Measurements from ENCODE around the gene SPSB4.

Gene SPSB4

DNA sequence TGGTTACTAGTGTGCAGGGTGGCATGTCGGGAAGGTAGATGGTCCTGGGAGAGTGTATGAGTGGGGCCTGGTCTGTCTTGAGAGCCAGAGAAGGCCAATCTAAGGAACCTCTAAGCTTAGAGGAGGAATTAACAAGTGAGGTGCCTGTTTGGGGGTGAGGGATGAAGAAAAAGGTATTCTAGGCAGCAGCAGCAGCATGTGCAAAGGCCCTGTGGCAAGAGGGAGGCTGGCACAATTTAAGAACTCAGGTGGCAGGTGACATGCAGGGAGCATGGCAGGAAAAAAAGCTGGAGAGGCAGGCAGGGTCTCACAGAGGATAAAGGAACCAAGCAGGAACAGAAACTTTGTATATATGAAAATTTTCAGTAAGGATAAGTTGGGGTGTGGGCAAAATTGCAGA lies 51.2 kb downstream of the SPSB4 start:
- DNase-seq (ENCODE audit: low read depth): no peak
- no peak overlapping the region for H3K4me3 ChIP-seq (ENCODE audit: low read length)
- TF ChIP-seq, protein P1, sequence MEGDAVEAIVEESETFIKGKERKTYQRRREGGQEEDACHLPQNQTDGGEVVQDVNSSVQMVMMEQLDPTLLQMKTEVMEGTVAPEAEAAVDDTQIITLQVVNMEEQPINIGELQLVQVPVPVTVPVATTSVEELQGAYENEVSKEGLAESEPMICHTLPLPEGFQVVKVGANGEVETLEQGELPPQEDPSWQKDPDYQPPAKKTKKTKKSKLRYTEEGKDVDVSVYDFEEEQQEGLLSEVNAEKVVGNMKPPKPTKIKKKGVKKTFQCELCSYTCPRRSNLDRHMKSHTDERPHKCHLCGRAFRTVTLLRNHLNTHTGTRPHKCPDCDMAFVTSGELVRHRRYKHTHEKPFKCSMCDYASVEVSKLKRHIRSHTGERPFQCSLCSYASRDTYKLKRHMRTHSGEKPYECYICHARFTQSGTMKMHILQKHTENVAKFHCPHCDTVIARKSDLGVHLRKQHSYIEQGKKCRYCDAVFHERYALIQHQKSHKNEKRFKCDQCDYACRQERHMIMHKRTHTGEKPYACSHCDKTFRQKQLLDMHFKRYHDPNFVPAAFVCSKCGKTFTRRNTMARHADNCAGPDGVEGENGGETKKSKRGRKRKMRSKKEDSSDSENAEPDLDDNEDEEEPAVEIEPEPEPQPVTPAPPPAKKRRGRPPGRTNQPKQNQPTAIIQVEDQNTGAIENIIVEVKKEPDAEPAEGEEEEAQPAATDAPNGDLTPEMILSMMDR (conservative IDR thresholded peaks at IDR 0.05; ENCODE audit: low read depth, low read length): no peak

DNA sequence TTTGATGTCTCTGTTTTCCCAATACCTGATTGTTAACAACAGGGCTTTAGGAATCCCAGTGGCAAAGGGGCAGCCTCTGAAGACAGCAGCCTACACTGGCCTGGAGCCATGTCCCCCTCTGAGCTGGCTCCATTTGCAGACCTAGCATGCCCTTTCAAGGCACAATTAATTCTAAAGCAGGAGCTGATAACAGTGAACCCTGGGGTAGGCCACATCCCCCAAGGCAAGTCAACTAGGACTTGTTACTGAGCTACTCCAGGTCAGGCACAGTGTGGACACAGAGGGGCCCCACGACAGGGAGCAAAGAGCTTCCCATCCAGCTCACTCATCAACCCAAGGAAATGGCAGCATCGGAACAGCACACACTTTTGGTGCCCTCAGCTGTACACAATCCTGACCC lies 51.9 kb downstream of the SPSB4 start:
- no peak for DNase-seq (ENCODE audit: low read depth)
- TF ChIP-seq, protein P1 (conservative IDR thresholded peaks at IDR 0.05; ENCODE audit: low read depth, low read length): no peak
- H3K4me3 ChIP-seq (ENCODE audit: low read length): no peak overlapping the region

DNA sequence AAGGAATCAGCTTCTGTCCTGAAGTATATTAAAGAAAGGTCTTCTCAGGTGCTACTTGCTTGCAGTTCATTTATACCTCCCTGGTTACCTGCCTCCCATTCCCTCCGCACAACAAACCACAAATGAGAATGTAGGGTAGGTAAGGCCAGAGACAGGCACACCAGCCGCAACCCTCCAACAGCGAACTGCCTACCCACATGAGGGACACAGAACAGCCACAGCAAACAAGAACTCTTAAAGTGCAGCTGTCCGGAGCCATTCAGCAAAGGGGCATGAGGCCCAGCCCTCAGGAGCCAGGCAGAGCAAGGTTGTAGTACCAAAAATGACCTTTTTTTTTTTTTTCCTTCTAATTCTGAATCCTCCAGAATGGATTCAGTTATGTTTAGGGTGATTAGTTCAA lies 52.4 kb downstream of the SPSB4 start:
- TF ChIP-seq, protein P1 (conservative IDR thresholded peaks at IDR 0.05; ENCODE audit: low read depth, low read length): no peak
- DNase-seq (ENCODE audit: low read depth): no peak
- H3K4me3 ChIP-seq (ENCODE audit: low read length): no peak overlapping the region

DNA sequence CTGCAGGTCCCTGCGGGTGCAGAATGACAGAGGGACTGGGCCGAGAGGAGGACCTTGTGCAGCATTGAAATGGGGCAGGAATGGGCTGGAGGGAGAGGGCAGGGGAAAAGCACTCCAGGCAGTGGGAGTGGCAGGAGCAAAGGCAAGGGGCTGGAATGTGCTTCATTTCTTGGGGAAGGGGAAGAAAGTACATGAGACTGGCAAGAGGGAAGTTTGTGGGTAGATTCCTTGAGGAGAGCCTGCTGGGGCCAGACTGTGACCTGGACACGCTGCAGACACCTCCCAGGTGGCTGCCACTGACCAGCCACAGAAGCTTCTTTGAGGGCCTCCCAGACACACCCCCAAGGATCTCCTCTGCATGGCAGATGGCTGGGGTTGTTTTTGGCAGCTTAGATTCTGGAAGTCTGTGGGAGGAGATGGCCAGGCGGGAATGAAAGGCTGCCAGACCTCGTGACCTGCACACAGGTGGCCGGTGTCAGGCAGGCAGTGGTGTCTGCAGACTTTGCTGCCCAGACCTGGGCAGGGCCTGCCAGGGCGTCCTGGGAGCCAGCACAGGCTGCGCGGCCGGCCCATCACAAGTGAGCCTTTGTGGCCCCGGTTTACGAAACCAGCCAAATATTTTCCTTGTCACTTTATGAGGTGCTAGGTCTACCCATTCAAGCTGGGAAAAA lies 53.1 kb downstream of the SPSB4 start:
- TF ChIP-seq, protein P1 (conservative IDR thresholded peaks at IDR 0.05; ENCODE audit: low read depth, low read length): no peak
- no peak for DNase-seq (ENCODE audit: low read depth)
- no peak overlapping the region for H3K4me3 ChIP-seq (ENCODE audit: low read length)

DNA sequence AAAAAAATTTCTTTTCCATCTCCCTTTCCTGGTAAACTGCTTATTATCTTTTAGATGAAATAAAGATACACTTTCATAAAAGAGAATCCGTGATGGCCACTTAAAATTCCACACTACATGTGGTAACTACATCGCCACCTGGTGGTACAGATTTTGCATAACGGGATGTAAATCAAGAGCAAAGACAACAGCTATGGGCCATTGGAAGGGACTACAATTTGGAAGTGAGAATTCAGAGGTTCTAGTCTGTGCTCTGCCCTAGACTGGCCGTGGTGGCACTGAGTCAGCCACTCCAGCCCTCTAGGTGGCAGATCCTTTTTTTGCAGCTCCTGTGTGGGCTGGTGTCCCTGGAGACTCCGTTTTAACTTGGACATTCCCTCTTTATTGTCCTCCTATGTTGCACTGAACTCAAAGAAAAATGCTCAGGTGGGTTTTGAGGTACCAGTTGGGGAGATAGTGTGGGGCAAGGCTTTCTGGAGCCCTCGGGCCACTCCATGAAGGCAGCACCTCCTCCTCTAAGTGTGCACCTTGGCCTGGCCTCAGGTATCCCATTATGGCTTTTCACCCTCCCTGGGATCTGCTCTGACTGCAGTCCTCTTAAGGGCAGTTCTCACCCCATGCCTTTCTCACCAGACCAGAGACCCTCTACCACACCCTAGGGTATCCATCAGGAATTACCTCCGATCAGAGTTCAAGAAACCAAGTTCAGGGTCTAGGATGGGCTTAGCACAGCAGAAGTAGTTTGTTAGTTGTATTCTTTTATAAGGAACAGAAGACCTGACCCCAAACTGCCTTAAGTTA lies 54.9 kb downstream of the SPSB4 start:
- peak; percentile 57 for DNase-seq (ENCODE audit: low read depth)
- TF ChIP-seq, protein P1 (conservative IDR thresholded peaks at IDR 0.05; ENCODE audit: low read depth, low read length): peak; percentile 79
- no peak overlapping the region for H3K4me3 ChIP-seq (ENCODE audit: low read length)

DNA sequence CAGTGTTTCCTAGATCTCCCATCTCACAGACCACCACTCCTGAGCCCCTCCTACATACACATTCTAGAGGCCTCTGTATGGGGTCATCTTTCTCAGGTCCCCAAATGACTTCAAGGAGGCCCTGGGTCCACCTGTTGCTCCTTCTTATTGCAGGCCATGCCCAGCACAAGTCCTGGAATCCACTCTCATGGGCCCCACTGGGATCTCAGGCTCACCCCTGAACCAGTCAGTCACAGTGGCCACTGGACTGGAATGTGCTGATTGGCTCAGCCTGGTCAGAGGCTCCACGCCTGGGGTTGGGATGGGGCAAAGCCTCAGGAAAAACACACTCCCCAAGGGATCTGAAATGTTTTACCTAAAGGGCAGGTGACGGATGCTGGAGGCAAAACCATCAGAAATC lies 55.7 kb downstream of the SPSB4 start:
- H3K4me3 ChIP-seq (ENCODE audit: low read length): no peak overlapping the region
- TF ChIP-seq, protein P1 (conservative IDR thresholded peaks at IDR 0.05; ENCODE audit: low read depth, low read length): no peak
- no peak for DNase-seq (ENCODE audit: low read depth)

DNA sequence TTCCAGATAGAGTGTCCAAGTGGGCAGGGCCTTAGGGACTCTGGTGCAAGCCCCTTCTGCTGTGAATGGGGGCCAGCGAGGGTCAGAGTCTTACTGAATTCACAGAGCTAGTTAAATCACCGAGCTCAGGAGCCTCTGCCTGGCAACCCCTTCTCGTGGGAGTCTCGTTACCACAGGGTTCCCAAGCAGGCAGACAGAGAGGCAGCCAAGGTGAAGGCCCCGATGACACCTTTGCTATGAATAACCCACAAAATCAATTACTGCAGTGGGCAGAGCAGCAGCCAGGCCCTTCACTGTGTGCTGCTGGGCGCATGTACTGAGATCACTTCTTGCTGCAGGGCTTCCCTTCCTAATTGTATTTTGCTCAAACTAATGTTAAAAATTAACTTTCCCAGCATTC lies 56.9 kb downstream of the SPSB4 start:
- TF ChIP-seq, protein P1 (conservative IDR thresholded peaks at IDR 0.05; ENCODE audit: low read depth, low read length): no peak
- no peak overlapping the region for H3K4me3 ChIP-seq (ENCODE audit: low read length)
- no peak for DNase-seq (ENCODE audit: low read depth)

Measured in retinal pigment epithelial cell (primary cell).